Testis (tissue), 2 donors: ENCODE data around the gene PFN2.

ENCODE experiments used
- CTCF ChIP-seq, 3 experiments: fragments of 450-650 bp in 2 of 3; fragments of 200-600 bp in 1 of 3; sonication (generic) in 1 of 3; IDR thresholded peaks; one replicate each; pipeline ENCODE4 v1.5.1; 2016 to 2019; ENCODE audit warnings: antibody characterized with exemption in 3 of 3, mild to moderate bottlenecking in 2 of 3, moderate library complexity in 1 of 3
- POLR2A ChIP-seq: fragments of 450-650 bp; IDR thresholded peaks from one replicate; pipeline ENCODE4 v1.6.1; 2017; ENCODE audit warnings: antibody characterized with exemption, mild to moderate bottlenecking, moderate library complexity

GRCh38 chr3:149920119-149920518 lies 50.6 kb downstream of the PFN2 start:
- TF ChIP-seq CTCF (IDR thresholded peaks at IDR 0.05) (no peak), POLR2A (no peak)
